ENCODE results near the gene ANKRD34A. TPM values are rescaled to one million over a fixed set of nuclear protein-coding genes. Genes with fewer than 3 reads are reported as not detected.

Gene ANKRD34A
- total RNA-seq, 2 donors from 2014 or later: 4.6 to 4.8 TPM

- H3K27me3 Mint-ChIP-seq: no peaks in the 10 kb centered on the region
- H3K4me1 Mint-ChIP-seq: peaks cover 37% of the 10 kb centered on the region
- H3K9me3 Mint-ChIP-seq: no peaks in the 10 kb centered on the region
- ATAC-seq (replicated peaks): peak; percentile 40
- peaks cover 61% of the 10 kb centered on the region for H3K36me3 Mint-ChIP-seq (ENCODE audit: low read depth)
- H3K27ac Mint-ChIP-seq: peak overlapping the region; percentile 96
- peak overlapping the region; percentile 88 for H3K4me3 Mint-ChIP-seq
Observed at GRCh38 chr1:145994391-145995120, 30.2 kb upstream of the ANKRD34A start.

GRCh38 chr1:145993618-145994390, 29.4 kb upstream of the ANKRD34A start:
- Mint-ChIP-seq H3K4me1 (peaks cover 32% of the 10 kb centered on the region), H3K4me3 (peak overlapping the region; percentile 88), H3K27ac (peak overlapping the region; percentile 96), H3K27me3 (no peaks in the 10 kb centered on the region), H3K36me3 (ENCODE audit: low read depth) (peaks cover 61% of the 10 kb centered on the region), H3K9me3 (no peaks in the 10 kb centered on the region)
- ATAC-seq (replicated peaks): no peak

- Mint-ChIP-seq H3K4me3 (peak overlapping the region; percentile 88), H3K9me3 (no peaks in the 10 kb centered on the region), H3K27ac (peak overlapping the region; percentile 96), H3K36me3 (ENCODE audit: low read depth) (peaks cover 61% of the 10 kb centered on the region), H3K27me3 (no peaks in the 10 kb centered on the region), H3K4me1 (peaks cover 32% of the 10 kb centered on the region)
- no peak for ATAC-seq (replicated peaks)
Observed at GRCh38 chr1:145992958-145993617, 28.7 kb upstream of the ANKRD34A start.

- Mint-ChIP-seq H3K27me3 (no peaks in the 10 kb centered on the region), H3K27ac (peak overlapping the region; percentile 96), H3K4me3 (peak overlapping the region; percentile 88), H3K36me3 (ENCODE audit: low read depth) (peaks cover 61% of the 10 kb centered on the region), H3K9me3 (no peaks in the 10 kb centered on the region), H3K4me1 (peaks cover 34% of the 10 kb centered on the region)
- no peak for ATAC-seq (replicated peaks)
Observed at GRCh38 chr1:145992502-145992936, 28.1 kb upstream of the ANKRD34A start.

- Mint-ChIP-seq H3K27ac (peak overlapping the region; percentile 96), H3K36me3 (ENCODE audit: low read depth) (peaks cover 55% of the 10 kb centered on the region), H3K9me3 (no peaks in the 10 kb centered on the region), H3K27me3 (no peaks in the 10 kb centered on the region), H3K4me1 (peaks cover 35% of the 10 kb centered on the region), H3K4me3 (peak overlapping the region; percentile 88)
- ATAC-seq (replicated peaks): no peak
Observed at GRCh38 chr1:145991735-145992412, 27.5 kb upstream of the ANKRD34A start.

- H3K27me3 Mint-ChIP-seq: no peaks in the 10 kb centered on the region
- H3K36me3 Mint-ChIP-seq (ENCODE audit: low read depth): peaks cover 40% of the 10 kb centered on the region
- peak overlapping the region; percentile 73 for H3K27ac Mint-ChIP-seq
- no peaks in the 10 kb centered on the region for H3K9me3 Mint-ChIP-seq
- H3K4me1 Mint-ChIP-seq: peaks cover 44% of the 10 kb centered on the region
- H3K4me3 Mint-ChIP-seq: no peak overlapping the region
- ATAC-seq (replicated peaks): no peak
Observed at GRCh38 chr1:145990249-145990855, 26.0 kb upstream of the ANKRD34A start.

GRCh38 chr1:145988773-145989172, 24.4 kb upstream of the ANKRD34A start:
- Mint-ChIP-seq H3K36me3 (ENCODE audit: low read depth) (peaks cover 24% of the 10 kb centered on the region), H3K27me3 (no peaks in the 10 kb centered on the region), H3K27ac (peak overlapping the region; percentile 44), H3K4me3 (peak overlapping the region; percentile 15), H3K4me1 (peaks cover 52% of the 10 kb centered on the region), H3K9me3 (no peaks in the 10 kb centered on the region)
- ATAC-seq (replicated peaks): no peak

GRCh38 chr1:145987926-145988325, 23.6 kb upstream of the ANKRD34A start:
- Mint-ChIP-seq H3K27me3 (no peaks in the 10 kb centered on the region), H3K4me1 (peaks cover 55% of the 10 kb centered on the region), H3K36me3 (ENCODE audit: low read depth) (peaks cover 16% of the 10 kb centered on the region), H3K4me3 (peak overlapping the region; percentile 15), H3K27ac (no peak overlapping the region), H3K9me3 (no peaks in the 10 kb centered on the region)
- no peak for ATAC-seq (replicated peaks)

GRCh38 chr1:145986551-145986950, 22.2 kb upstream of the ANKRD34A start:
- H3K36me3 Mint-ChIP-seq (ENCODE audit: low read depth): peaks cover 2% of the 10 kb centered on the region
- no peak for ATAC-seq (replicated peaks)
- peaks cover 56% of the 10 kb centered on the region for H3K4me1 Mint-ChIP-seq

GRCh38 chr1:145985502-145986439, 21.4 kb upstream of the ANKRD34A start:
- Mint-ChIP-seq H3K27me3 (no peaks in the 10 kb centered on the region), H3K4me1 (peaks cover 56% of the 10 kb centered on the region), H3K36me3 (ENCODE audit: low read depth) (no peaks in the 10 kb centered on the region), H3K9me3 (no peaks in the 10 kb centered on the region), H3K27ac (peak overlapping the region; percentile 40), H3K4me3 (no peak overlapping the region)
- peak; percentile 17 for ATAC-seq (replicated peaks)

More at GRCh38 chr1:145986551-145986950, 22.2 kb upstream of the ANKRD34A start:
- peak overlapping the region; percentile 40 for H3K27ac Mint-ChIP-seq
- no peaks in the 10 kb centered on the region for H3K9me3 Mint-ChIP-seq
- no peaks in the 10 kb centered on the region for H3K27me3 Mint-ChIP-seq
- H3K4me3 Mint-ChIP-seq: no peak overlapping the region

GRCh38 chr1:145985129-145985501, 20.7 kb upstream of the ANKRD34A start:
- Mint-ChIP-seq H3K9me3 (no peaks in the 10 kb centered on the region), H3K4me3 (no peak overlapping the region), H3K27me3 (no peaks in the 10 kb centered on the region), H3K4me1 (peaks cover 56% of the 10 kb centered on the region), H3K36me3 (ENCODE audit: low read depth) (no peaks in the 10 kb centered on the region), H3K27ac (no peak overlapping the region)
- peak; percentile 16 for ATAC-seq (replicated peaks)

- Mint-ChIP-seq H3K4me1 (peaks cover 56% of the 10 kb centered on the region), H3K9me3 (no peaks in the 10 kb centered on the region), H3K36me3 (ENCODE audit: low read depth) (no peaks in the 10 kb centered on the region), H3K4me3 (no peak overlapping the region), H3K27ac (no peak overlapping the region), H3K27me3 (no peaks in the 10 kb centered on the region)
- ATAC-seq (replicated peaks): peak; percentile 40
Observed at GRCh38 chr1:145983960-145984830, 19.8 kb upstream of the ANKRD34A start.

Measured in activated T-helper 17 cell treated with anti-CD3 and anti-CD28 coated beads, Interleukin-2, amount 50 U/mL, for 72 hours (primary cell).